Limb (tissue), 2 donors: ENCODE data around the gene TNNT3.

ENCODE experiments used
- DNase-seq, 2 donors: peaks; one replicate each; pipeline ENCODE4 v3.0.0-alpha.2; 2016; ENCODE audit errors: extremely low spot score in 2 of 2

TNNT3 gene

DNA sequence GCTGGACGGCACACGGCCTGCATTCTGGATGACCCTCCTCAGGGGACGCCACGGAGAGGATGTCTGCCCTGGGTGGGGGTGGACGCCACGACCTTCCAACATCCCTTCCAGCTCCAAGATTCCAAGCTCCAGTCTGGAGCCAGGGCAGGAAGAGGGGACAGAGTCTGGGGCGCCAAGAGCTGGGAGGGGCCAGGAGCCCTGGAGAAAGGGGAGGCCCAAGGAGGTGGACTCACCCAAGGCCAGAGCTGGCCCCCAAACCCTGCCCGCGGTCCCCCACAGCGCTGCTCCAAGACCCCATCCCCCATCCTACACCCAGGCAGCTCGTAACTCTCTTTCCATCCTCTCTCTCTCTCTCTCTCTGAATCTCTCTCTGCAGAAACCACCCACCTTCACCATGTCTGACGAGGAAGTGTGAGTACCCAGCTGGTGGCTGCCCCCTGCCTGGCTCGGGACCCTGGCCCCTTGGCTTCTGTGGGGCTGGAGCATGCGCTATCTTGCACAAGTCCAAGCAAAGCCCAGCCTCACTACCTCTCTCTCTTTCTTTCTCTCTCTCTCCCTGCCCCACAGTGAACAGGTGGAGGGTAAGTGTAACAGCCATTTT lies 3.1 kb downstream of the TNNT3 start:
- DNase-seq = peak in 1 of 2 donors; percentile 29

- DNase-seq = no peak
These were observed 3.9 kb downstream of the TNNT3 start for GRCh38 chr11:1923201-1923956.

DNA sequence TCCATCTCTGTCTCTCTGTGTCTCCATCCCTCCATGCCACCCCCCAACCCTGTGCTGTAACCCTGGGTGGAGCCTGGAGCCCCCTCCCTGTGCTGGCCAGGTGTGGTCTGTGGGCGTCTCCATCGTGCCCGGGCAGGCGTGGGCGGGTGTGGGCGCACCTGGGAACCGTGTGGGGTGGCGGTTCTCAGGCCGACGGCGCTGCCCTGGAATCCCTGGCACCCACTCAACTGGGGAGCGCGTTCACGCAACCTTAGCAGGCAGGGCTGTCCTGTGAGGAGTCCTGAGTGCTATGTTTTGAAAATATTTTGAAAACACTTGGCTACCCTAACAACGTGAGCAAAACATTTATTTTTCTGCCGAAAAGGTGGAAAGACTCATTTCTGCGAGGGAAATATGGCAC lies 4.7 kb downstream of the TNNT3 start:
- peak in 1 of 2 donors; percentile 45 for DNase-seq

DNA sequence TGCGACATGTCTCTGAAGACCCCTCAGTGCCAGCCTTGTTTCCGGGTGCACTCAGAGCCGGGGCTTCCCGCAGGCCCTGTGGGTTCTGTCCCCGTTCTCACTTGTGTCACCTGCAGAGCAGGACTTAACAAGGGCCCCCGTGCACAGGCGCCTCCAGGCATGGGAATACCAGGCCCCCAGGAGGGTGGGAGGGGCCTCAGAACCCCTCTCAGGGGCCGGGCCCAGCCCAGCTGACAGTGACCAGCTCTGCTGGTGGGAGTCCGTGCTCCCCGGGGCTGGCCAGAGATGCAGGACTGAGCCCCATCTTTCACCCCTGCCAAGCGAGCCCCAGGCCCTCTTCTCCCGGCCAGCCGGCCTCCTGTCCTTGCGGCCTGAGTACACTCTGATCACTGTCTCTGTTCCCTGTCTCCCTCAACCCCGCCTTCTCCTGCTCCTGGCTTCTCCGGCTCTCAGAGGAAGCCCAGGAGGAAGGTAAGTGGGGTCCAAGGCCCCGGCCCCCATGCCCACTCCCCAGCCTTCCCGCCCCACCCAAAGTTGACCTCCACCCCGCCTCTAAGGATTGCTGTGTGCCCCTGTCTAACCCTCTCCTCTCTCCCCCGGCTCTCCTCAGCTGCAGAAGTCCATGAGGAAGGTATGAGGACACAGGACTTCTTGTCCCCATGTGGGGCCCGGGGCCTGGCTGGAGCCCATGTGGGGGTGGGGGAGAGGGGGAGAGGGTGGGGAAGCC lies 5.3 kb downstream of the TNNT3 start:
- DNase-seq = peak in 1 of 2 donors; percentile 30

- DNase-seq = no peak
These were observed 6.1 kb downstream of the TNNT3 start for GRCh38 chr11:1925373-1926155.

- peak in 1 of 2 donors; percentile 31 for DNase-seq
These were observed 6.9 kb downstream of the TNNT3 start for GRCh38 chr11:1926156-1927025.

DNA sequence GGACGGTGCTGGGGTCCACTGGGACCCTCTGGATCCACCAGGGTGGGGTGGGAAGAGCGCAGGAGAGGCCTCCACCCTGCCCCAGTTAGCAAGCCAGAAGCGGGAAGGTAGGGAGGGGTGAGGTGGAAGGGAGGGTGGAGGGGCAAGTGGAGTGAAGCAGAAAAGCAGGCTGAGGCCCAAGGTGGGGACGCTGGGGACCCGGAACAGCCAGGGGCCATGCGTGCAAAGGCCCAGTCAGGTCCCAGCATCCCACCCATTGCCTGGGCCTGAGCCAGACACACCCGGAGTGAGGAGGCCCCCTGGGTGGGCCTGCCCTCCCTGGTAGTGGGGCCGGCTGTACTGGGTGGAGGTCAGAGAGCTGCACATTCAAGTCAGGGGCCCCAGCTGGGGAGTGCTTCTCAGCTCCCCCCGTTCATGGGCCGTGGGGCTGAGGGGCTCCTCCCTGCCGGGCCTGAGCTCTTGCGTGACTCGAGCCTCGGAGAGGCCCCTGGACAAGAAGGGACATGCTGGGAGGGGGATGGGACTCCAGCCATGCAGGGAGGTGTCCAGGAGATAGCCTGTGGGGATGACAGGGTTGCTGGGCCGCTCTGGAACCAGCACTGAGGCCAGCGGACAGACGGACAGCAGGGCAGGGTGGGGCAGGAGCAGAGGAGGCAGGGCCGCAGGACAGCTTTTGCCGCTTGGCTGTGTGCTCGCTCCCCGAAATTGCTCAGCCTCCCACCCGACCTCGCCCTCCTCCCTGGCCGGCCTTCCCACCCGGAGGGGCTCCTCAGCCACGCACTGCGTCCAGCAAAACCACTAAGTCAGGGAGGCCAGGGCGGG lies 7.7 kb downstream of the TNNT3 start:
- peak in 1 of 2 donors; percentile 62 for DNase-seq

DNA sequence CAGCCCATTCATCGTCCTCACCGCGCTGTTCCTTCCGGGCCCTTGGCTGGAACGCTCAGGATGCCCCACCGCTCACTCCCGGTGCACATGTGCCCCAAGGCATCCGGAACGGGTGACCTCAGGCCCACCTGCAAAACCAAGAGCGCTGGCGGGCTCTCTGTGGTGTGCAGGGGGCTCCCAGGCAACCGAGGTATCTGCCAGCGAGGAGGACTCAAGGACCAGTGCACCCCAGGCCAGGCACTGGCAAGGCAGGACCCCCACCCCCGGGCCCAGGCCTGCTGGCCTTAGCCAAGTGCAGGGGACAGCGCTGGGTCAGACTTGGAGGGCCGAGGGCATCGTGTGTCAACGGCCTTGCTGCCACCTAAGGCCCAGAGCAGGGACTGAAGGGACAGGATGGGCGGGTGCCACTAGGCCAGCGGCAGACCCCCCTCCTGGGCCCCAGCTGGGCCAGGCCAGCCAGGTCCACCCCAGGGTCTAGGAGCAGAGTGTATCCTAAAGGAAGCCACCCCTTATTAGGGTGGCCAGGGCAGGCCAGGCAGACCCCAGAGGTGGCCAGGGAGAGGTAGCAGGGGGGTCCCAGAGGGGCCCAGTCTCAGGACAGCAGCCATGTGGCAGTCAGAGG lies 8.5 kb downstream of the TNNT3 start:
- no peak for DNase-seq

DNA sequence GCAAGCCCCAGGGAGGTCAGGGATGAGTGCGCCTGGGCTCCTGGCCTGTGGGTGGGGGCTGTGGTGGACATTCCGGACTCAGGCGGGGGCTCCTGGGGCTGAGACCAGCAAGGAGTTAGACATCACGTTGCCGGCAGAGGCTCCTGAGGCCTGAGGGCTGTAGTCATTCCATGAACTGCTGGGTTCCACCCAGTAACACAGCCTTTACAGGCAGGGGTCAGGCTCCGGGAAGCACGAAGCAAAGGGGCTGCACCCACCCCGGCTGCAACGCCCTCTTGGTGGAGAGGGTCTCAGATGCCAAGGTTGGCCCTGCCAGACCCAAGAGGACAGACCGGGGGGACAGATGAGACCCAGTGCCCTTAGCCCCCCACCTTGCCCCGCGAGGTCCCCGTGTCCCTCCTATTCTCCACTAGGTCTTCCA lies 9.0 kb downstream of the TNNT3 start:
- DNase-seq = peak in 1 of 2 donors; percentile 34

DNA sequence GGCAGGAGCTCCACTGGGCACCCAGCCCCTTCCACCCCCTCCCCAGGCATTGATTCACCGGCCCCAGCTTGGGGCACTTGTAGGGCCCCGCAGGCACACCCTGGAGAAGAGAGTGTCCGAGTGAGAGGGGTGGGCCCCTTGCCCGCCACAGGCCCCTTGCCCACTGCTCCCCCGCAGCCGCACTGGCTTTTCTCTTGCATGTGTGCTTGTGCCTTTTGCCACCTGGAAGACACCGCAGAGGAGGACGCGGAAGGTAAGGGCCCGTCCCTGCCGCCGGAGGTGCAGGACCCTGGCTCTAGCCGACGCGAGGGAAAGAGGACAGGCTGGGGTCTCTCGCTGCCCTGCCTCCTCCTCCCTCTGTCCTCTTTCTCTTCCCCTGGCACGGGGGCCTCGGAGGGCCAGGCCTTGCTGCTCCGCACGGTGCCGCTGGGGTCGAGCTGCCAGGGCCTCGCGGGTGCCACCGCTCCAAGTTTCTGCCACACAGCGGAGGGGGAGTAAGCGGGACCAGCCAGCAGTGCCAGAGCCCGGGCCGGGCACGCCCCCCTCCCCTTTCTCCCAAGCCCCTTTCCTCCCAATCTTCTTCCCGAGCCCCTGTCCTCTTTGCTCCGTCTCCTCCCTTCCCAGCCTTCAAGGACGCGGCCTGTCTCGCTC lies 9.5 kb downstream of the TNNT3 start:
- no peak for DNase-seq

- DNase-seq = no peak
These were observed 10.3 kb downstream of the TNNT3 start for GRCh38 chr11:1929621-1930461.

GRCh38 chr11:1930462-1930830 lies 10.9 kb downstream of the TNNT3 start:
- DNase-seq = no peak

GRCh38 chr11:1931341-1932104 lies 12.0 kb downstream of the TNNT3 start:
- peak; percentile 71 to 78 for DNase-seq

GRCh38 chr11:1932105-1932480 lies 12.6 kb downstream of the TNNT3 start:
- DNase-seq = no peak

DNA sequence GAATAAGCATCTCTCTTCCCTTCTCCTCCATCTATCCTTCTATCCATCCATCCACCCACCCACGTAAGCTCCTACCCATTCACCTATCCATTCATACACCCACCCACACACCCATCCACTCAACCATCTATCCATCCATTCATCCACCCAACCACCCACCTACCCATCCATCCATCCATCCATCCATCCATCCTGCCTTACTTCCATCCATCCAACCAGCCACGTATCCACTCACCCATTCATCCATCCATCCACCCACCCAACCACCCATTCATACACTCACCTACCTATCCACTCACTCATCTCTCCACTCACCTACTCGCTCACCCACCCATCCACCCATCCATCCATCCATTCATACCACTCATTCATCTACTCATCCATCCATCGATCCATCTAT lies 13.2 kb downstream of the TNNT3 start:
- DNase-seq = no peak

DNA sequence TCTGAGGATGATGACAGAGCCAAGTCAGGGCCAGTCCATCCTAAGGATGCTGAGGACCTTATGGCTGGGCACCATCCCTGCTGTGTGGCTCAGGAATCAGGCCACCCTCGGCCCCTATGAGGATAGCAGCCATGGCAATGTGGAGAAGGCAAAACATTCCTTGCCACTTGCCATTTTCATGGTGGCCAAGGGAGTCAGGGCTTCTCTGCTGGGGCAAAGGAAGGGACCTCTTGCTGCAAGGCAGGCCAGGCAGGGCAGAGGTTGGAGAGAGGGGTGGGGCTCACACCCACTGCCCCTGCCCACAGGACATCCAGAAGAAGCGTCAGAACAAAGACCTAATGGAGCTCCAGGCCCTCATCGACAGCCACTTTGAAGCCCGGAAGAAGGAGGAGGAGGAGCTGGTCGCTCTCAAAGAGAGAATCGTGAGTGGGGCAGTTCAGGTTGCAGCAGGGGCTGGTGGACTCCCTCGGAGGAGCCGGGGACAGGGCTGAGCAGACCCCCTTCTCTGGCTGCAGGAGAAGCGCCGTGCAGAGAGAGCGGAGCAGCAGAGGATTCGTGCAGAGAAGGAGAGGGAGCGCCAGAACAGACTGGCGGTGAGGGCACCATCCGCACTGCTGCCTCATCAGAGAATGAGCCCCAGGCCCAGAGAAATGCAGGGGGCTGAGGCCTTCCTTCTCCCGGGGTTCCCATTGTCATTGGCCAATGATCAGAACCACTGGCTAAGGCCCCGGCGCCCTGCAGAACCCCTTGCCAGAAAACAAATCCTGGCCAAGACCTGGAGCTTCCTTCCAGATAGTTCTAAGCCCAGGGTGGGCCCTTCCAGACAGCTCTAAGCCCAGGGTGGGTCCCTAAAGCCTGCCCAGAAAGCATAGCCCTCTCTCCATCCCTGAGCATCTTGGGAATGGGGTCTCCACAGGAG lies 14.2 kb downstream of the TNNT3 start:
- no peak for DNase-seq
